Right ventricle myocardium superior (tissue), 1 donor: ENCODE measurements around the gene PNPO. TPM values are rescaled to one million over a fixed set of nuclear protein-coding genes. Genes with fewer than 3 reads are reported as not detected.

Source experiments
- ATAC-seq: fragments of 200-7000 bp; cut with Tn5 transposase; one replicate; pipeline ENCODE4 v1.9.1; 2020; ENCODE audit warnings: mild to moderate bottlenecking; ENCODE audit not compliant: poor library complexity
- DNase-seq: peaks from one replicate; pipeline ENCODE4 v3.0.0-alpha.2; 2020
- intact Hi-C: fragments of 100-400 bp; cut with DNase I; formaldehyde crosslinking; loops from one replicate; pipeline ENCODE4 v1.11.2; 2022
- total RNA-seq: library from RNA; stranded (reverse); fragmentation: NEBNext Ultra II Directional; extraction: Animal tissue kit (Norgen Biotek cat#: 25700); gene quantifications from one replicate; pipeline ENCODE4 v1.2.1, GENCODE V29; 2021
- donor health status: DM: no; HTN: yes; CAD: no; lungs with severe emphysema.

The PNPO gene
- total RNA-seq, 1 donor from 2014 or later = 28.2 TPM

- intact Hi-C loops = no loop called here
- ATAC-seq (no peak), DNase-seq (no peak)
These were observed 23.5 kb downstream of the PNPO start for GRCh38 chr17:47964856-47965255.

DNA sequence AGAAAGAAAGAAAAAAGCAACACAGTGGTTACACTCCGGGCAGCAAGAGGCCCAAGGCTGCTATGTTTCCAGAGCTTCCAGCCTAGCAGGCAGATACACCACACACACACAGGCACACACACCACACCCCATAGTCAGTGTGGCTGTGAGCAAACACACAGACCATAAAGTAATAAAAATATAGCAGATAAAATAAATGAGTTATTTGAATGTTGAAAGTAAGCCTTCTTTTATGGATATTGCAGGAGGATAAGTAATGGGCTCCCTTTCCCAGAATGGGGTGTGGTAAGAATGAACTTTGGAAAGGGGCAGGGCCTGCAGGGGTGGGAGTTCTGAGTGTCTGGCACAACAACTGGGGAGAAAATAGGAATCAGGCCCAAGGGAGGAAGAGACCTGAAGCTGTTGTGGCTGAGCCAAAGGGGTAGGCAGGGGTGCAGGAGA lies 24.7 kb downstream of the PNPO start:
- ATAC-seq = no peak
- no peak for DNase-seq
- intact Hi-C loops = no loop called here

GRCh38 chr17:47967607-47968252 lies 26.4 kb downstream of the PNPO start:
- intact Hi-C loops = no loop called here
- DNase-seq = no peak

GRCh38 chr17:47968836-47969235 lies 27.5 kb downstream of the PNPO start:
- ATAC-seq (no peak), DNase-seq (no peak)
- intact Hi-C loops = no loop called here

More at GRCh38 chr17:47967607-47968252, 26.4 kb downstream of the PNPO start:
- ATAC-seq = no peak

- intact Hi-C loops = loop anchor here (5.0 kb wide), 1 partner anchor 128 kb away; the partner anchor contains the start of gene SCRN2
- DNase-seq (no peak), ATAC-seq (no peak)
These were observed 28.8 kb downstream of the PNPO start for GRCh38 chr17:47969930-47970724.

- ATAC-seq (peak; percentile 99), DNase-seq (peak; percentile 100)
- intact Hi-C loops = loop anchor here (5.0 kb wide), 1 partner anchor 129 kb away; the partner anchor contains the start of gene SCRN2
These were observed 29.5 kb downstream of the PNPO start, which contains the start of gene CDK5RAP3 for GRCh38 chr17:47970725-47971499. Gene CDK5RAP3, plus strand, starts transcription at chr17:47971113. Its CDS starts 34 bp downstream, at chr17:47971147.

- intact Hi-C loops = loop anchor here (5.0 kb wide), 1 partner anchor 131 kb away; the partner anchor contains the start of gene SCRN2
- no peak for ATAC-seq
- DNase-seq = no peak
These were observed 32.2 kb downstream of the PNPO start for GRCh38 chr17:47973541-47973940.

GRCh38 chr17:47975189-47975822 lies 33.9 kb downstream of the PNPO start:
- intact Hi-C loops = no loop called here
- no peak for ATAC-seq
- DNase-seq = no peak

DNA sequence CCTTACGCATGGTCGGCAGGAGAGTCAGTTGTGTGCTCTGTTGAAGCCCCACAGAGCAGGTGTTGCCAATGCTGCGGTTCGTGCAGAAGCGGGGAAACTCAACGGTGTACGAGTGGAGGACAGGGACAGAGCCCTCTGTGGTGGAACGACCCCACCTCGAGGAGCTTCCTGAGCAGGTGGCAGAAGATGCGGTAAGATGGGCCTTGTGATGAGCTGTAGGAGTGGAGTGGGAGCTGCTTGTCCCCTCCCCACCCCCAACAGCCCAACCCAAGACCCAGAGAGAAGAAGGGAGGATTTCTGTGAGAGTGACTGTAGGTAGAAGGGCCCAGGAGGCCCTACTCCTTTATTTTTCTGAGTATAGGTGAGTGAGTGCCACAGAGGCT lies 34.4 kb downstream of the PNPO start:
- intact Hi-C loops = no loop called here
- ATAC-seq (no peak), DNase-seq (no peak)

DNA sequence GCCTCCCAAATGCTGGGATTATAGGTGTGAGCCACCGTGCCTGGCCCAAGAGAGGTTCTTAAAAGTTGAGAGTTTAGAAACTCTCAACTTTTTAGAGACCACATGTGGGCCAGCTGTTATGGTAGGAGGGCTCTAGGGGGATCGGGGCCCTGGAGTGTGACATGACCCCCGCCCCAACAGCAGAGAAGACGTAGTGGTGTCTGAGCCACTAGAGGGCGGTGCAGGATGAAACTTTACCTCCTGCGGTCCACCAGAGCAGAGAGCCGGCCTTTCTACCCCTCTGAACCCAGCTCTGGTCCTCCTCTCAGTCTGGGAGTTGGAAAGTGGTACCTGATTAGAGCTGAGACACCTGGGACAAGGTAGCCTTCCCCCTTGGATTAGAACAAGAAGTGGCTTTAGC lies 37.0 kb downstream of the PNPO start:
- DNase-seq (peak; percentile 50), ATAC-seq (peak; percentile 76)
- intact Hi-C loops = loop anchor here (2.0 kb wide), 1 partner anchor 38 kb away; no protein-coding TSS in a partner anchor

DNA sequence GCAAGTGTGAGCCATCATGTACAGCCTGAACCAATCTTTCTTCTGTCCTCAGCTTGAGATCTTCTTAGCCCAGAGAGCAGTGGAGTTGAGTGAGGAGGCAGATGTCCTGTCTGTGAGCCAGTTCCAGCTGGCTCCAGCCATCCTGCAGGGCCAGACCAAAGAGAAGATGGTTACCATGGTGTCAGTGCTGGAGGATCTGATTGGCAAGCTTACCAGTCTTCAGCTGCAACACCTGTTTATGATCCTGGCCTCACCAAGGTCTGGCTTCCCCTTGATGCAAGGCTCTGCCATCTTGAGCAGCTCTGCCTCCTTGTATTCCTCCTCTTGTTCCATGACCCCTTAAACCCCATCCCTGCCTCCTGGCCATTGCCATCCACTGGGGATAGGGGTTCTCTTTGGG lies 39.2 kb downstream of the PNPO start:
- DNase-seq (no peak), ATAC-seq (no peak)
- intact Hi-C loops = no loop called here

DNA sequence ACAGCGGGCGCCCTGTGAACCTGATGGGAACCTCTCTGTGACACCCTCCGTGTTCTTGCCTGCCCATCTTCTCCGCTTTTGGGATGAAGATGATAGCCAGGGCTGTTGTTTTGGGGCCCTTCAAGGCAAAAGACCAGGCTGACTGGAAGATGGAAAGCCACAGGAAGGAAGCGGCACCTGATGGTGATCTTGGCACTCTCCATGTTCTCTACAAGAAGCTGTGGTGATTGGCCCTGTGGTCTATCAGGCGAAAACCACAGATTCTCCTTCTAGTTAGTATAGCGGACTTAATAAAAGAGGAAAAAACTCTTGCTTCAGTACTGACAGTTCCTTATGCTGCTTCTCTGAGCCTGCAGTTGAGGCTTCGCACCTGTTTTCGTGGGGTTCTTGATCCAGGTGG lies 40.1 kb downstream of the PNPO start:
- ATAC-seq = no peak
- no peak for DNase-seq
- intact Hi-C loops = no loop called here

DNA sequence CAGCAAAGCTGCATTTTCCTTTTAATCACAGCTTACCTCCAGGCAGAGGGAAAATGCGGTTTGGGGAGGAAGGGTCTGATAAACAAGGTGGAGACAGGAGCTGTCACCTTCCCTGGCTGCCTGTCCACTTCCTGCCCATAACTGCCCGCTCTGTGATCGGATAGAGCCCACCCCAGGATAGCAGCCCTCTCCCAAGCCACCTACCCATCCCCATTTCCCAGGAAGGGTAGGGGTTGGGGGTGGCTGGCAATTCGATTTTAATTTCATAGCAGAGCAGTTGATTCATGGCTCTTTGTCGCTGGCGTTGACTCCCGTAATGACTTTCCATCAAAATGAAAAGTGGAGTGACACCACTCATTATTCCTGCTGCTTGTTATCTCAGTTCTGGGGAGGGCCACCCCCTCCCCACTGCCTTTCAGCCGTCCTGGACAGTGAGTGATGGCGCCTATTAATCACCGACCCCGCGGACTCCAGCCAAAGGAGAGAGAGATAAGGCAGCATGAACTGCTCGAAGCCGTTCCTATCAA lies 40.8 kb downstream of the PNPO start:
- DNase-seq = no peak
- intact Hi-C loops = no loop called here
- ATAC-seq = no peak

DNA sequence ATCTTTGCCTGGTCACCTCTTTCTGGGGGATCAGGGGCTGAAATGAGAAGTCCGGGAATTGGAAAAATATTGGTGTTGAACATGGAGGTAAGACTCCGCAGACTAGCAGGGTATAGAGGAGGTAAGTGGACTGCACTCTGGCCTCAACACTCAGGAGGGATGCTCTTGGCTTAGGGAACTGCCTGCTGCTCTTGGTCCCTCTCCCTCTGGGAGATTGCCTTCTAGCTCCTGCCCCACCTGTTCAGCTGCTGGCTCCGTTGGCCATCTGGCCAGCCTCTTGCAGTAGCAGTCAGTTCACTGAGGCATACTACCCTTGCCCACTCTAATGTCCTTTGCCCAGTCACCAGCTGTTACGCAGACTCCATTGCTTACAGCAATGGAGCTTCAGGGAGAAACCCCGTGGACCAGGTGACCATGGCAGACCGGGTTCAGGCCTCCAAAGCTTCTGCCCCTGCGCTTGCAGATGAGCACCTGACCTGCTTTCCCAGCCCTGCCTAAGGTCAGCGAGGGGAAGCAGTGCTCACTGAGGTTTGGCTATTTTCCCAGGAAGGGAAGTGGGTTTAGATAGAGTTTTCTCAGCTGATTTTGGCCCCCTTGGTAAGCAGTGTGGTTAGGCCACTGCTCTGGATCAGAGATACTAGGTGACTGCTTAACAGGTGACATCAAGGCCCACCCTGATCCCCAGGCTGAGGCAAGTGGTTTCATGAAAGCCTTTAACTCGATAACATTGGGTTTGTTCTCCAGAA lies 41.4 kb downstream of the PNPO start:
- DNase-seq (no peak), ATAC-seq (no peak)
- intact Hi-C loops = no loop called here

DNA sequence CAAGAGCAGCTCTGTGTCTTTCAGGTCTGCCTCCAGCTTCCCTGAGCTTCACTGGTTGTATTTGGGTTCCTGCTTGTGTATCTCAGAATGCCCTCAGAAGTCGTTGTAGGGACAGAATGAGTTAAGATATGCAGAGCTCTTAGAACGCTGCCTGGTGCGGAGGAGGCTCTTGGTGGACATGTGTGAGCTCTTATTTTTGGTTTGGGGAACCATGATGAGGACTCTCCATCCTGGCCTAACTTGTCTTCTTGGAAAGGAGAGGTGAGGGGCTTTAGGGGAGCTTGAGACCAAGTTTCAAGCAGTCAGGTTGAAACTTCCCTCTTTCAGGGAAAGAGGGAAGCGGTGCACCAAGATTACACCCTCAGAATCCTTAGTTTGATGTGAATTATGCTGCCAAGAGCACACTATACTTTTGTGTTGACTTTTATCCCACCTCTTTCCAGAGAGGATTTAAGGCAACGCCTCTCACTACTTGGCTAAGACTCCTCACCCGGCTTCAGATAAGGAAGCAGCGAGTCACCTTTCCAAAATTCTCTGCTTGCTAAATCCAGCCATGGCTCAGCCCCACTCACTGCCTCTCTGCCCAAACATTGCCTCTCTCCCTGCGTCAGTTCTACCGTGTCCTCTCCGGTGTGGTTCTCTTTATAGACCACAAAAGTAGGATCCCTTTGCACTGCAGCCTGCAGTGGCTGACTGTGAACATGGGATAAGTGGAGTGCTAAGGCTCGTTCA lies 42.3 kb downstream of the PNPO start:
- ATAC-seq = peak; percentile 62
- DNase-seq = no peak
- intact Hi-C loops = no loop called here

GRCh38 chr17:47986520-47986919 lies 45.1 kb downstream of the PNPO start:
- DNase-seq (no peak), ATAC-seq (no peak)
- intact Hi-C loops = no loop called here

DNA sequence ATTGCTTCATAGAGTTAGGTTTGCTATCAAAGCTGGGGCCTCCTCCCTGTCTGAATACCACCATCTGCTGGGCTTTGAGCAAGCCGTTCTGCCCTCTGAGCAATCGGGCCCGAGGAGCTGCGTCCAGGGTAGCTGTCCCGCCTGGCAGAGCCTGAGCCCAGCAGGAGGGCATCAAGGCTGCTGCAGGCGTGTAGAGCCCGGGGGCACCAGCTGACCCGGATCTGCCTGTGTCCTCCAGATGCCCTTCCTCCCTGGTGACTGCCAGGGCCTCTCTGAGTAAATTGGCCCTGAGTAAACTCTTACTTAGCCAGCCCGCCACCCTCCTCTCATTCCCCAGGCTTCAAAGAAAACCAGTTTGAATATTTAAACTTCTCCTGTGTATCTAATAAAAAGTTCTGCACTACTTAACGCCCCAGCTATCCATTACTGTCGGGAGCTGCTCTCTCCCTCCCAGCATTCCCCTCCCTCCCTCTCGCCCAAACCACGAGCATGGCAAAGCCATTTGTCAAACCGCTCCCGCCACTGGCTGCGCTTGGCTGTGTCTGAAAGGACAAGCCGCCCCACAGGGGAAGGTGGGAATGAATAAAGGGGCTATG lies 46.0 kb downstream of the PNPO start:
- intact Hi-C loops = no loop called here

More for the DNA sequence above, 46.0 kb downstream of the PNPO start:
- ATAC-seq (peak; percentile 49), DNase-seq (no peak)
